ENCODE measurements around the gene AGBL1. TPM values are rescaled to one million over a fixed set of nuclear protein-coding genes. Genes with fewer than 3 reads are reported as not detected.

The AGBL1 gene
- polyA plus RNA-seq, 1 donor (not counting 4 experiments of a cell fraction or from before 2014, with no cell fraction given): not detected

GRCh38 chr15:86852741-86853140 is 773.1 kb downstream of the AGBL1 start:
- Histone ChIP-seq H3K4me2 (ENCODE audit: control insufficient read depth, extremely low read depth, insufficient read depth, low read depth, low read length) (no peak overlapping the region), H3K27ac (ENCODE audit: control insufficient read depth, insufficient read depth, low read length) (no peak overlapping the region), H3K4me3 (ENCODE audit: control insufficient read depth in 2 of 3, extremely low read depth in 1 of 3, insufficient read depth in 2 of 3, low read depth in 1 of 3, low read length in 3 of 3) (no peak overlapping the region), H3K36me3 (ENCODE audit: control insufficient read depth in 2 of 2, extremely low read depth in 1 of 2, insufficient read depth in 2 of 2, low read length in 2 of 2) (no peaks in the 10 kb centered on the region), H3K79me2 (ENCODE audit: control insufficient read depth, insufficient read depth, low read length) (no peaks in the 10 kb centered on the region), H3K27me3 (ENCODE audit: control insufficient read depth, extremely low read depth, insufficient read depth, low read length) (no peaks in the 10 kb centered on the region), H3K9me1 (ENCODE audit: control insufficient read depth, extremely low read depth, insufficient read depth, low read length) (no peaks in the 10 kb centered on the region), H4K20me1 (ENCODE audit: control insufficient read depth, extremely low read depth, insufficient read depth, low read length) (no peaks in the 10 kb centered on the region), H3K9ac (ENCODE audit: control insufficient read depth, extremely low read depth, insufficient read depth, low read length) (no peak overlapping the region), H3K9me3 (ENCODE audit: control insufficient read depth, low read depth, low read length) (no peaks in the 10 kb centered on the region), H2AFZ (ENCODE audit: control insufficient read depth, low read length) (no peak overlapping the region), H3K4me1 (ENCODE audit: control insufficient read depth, extremely low read depth, insufficient read depth, low read length) (no peaks in the 10 kb centered on the region)
- dilution Hi-C loops (cut with MboI; ENCODE audit: extremely low pct_ligation_motif_present, low sequenced_read_pairs): no loop called here
- DNase-seq (ENCODE audit: low read depth, low spot score): no peak
- no peak for TF ChIP-seq EZH2 (IDR thresholded peaks at IDR 0.05; ENCODE audit: low read length)
- no peak for TF ChIP-seq CTCF (optimal IDR thresholded peaks at IDR 0.05 in 1 of 3, IDR thresholded peaks at IDR 0.05 in 1 of 3, conservative IDR thresholded peaks at IDR 0.05 in 1 of 3; ENCODE audit: extremely low read depth in 1 of 3, insufficient read depth in 2 of 3, low read length in 3 of 3)
- peak; percentile 17 for FAIRE-seq

GRCh38 chr15:86854176-86854575 is 774.5 kb downstream of the AGBL1 start:
- no peak for DNase-seq (ENCODE audit: low read depth, low spot score)
- Histone ChIP-seq H3K9me3 (ENCODE audit: control insufficient read depth, low read depth, low read length) (no peaks in the 10 kb centered on the region), H3K9me1 (ENCODE audit: control insufficient read depth, extremely low read depth, insufficient read depth, low read length) (no peaks in the 10 kb centered on the region), H3K27me3 (ENCODE audit: control insufficient read depth, extremely low read depth, insufficient read depth, low read length) (no peaks in the 10 kb centered on the region), H3K4me3 (ENCODE audit: control insufficient read depth in 2 of 3, extremely low read depth in 1 of 3, insufficient read depth in 2 of 3, low read depth in 1 of 3, low read length in 3 of 3) (no peak overlapping the region), H3K9ac (ENCODE audit: control insufficient read depth, extremely low read depth, insufficient read depth, low read length) (no peak overlapping the region), H4K20me1 (ENCODE audit: control insufficient read depth, extremely low read depth, insufficient read depth, low read length) (no peaks in the 10 kb centered on the region), H3K4me1 (ENCODE audit: control insufficient read depth, extremely low read depth, insufficient read depth, low read length) (no peaks in the 10 kb centered on the region), H3K79me2 (ENCODE audit: control insufficient read depth, insufficient read depth, low read length) (no peaks in the 10 kb centered on the region), H3K4me2 (ENCODE audit: control insufficient read depth, extremely low read depth, insufficient read depth, low read depth, low read length) (no peak overlapping the region), H2AFZ (ENCODE audit: control insufficient read depth, low read length) (no peak overlapping the region), H3K36me3 (ENCODE audit: control insufficient read depth in 2 of 2, extremely low read depth in 1 of 2, insufficient read depth in 2 of 2, low read length in 2 of 2) (no peaks in the 10 kb centered on the region), H3K27ac (ENCODE audit: control insufficient read depth, insufficient read depth, low read length) (no peak overlapping the region)
- FAIRE-seq: no peak
- TF ChIP-seq EZH2 (IDR thresholded peaks at IDR 0.05; ENCODE audit: low read length): no peak
- no peak for TF ChIP-seq CTCF (optimal IDR thresholded peaks at IDR 0.05 in 1 of 3, IDR thresholded peaks at IDR 0.05 in 1 of 3, conservative IDR thresholded peaks at IDR 0.05 in 1 of 3; ENCODE audit: extremely low read depth in 1 of 3, insufficient read depth in 2 of 3, low read length in 3 of 3)
- dilution Hi-C loops (cut with MboI; ENCODE audit: extremely low pct_ligation_motif_present, low sequenced_read_pairs): no loop called here
